Neural cell (in vitro differentiated cells): Measurements from ENCODE around the gene MSANTD2. TPM values are rescaled to one million over a fixed set of nuclear protein-coding genes. Genes with fewer than 3 reads are reported as not detected.

ENCODE experiments used
- H2AFZ ChIP-seq: fragments of 200-600, 300-800 bp; sonication (generic), shearing (Covaris generic); 2 replicates; pipeline ENCODE4 v1.6.0; 2014; ENCODE audit warnings: low read depth, mild to moderate bottlenecking, antibody characterized with exemption, low read length, moderate library complexity
- H3F3A ChIP-seq: fragments of 200-600 bp; shearing (Covaris generic); 2 replicates; pipeline ENCODE4 v1.6.1; 2016; ENCODE audit warnings: mild to moderate bottlenecking, moderate library complexity, mixed read lengths, antibody characterized with exemption, low read length; ENCODE audit not compliant: insufficient read depth, poor library complexity, severe bottlenecking
- H3K27ac ChIP-seq: fragments of 200-600, 300-800 bp; sonication (generic), shearing (Covaris generic); 2 replicates; pipeline ENCODE4 v1.5.1; 2014; ENCODE audit warnings: mild to moderate bottlenecking, low read length, moderate library complexity
- H3K27me3 ChIP-seq: fragments of 300-800, 200-600 bp; sonication (generic), shearing (Covaris generic); 2 replicates; pipeline ENCODE4 v1.6.0; 2014; ENCODE audit warnings: mild to moderate bottlenecking, low read depth, low read length, moderate library complexity; ENCODE audit not compliant: insufficient read depth
- H3K36me3 ChIP-seq: fragments of 300-800, 200-600 bp; sonication (generic), shearing (Covaris generic); 2 replicates; pipeline ENCODE4 v1.5.1; 2014; ENCODE audit warnings: mild to moderate bottlenecking, antibody characterized with exemption, low read length, moderate library complexity; ENCODE audit not compliant: insufficient read depth
- H3K4me2 ChIP-seq: fragments of 300-800, 200-600 bp; sonication (generic), shearing (Covaris generic); 2 replicates; pipeline ENCODE4 v1.6.0; 2014; ENCODE audit warnings: mild to moderate bottlenecking, low read length
- H3K4me3 ChIP-seq: fragments of 300-800, 200-600 bp; sonication (generic), shearing (Covaris generic); 2 replicates; pipeline ENCODE4 v1.5.1; 2014; ENCODE audit warnings: mild to moderate bottlenecking, low read length, moderate library complexity
- H3K79me2 ChIP-seq: fragments of 200-600 bp; shearing (Covaris generic); replicated peaks from 2 replicates; pipeline ENCODE4 v1.6.0; 2014; ENCODE audit warnings: mild to moderate bottlenecking, low read length, moderate library complexity; ENCODE audit not compliant: insufficient read depth
- H3K9ac ChIP-seq: fragments of 300-800, 200-600 bp; sonication (generic), shearing (Covaris generic); 2 replicates; pipeline ENCODE4 v1.6.1; 2016; ENCODE audit warnings: mild to moderate bottlenecking, low read length, mixed read lengths
- H3K9me2 ChIP-seq: fragments of 200-600 bp; shearing (Covaris generic); 2 replicates; pipeline ENCODE4 v1.6.1; 2016; ENCODE audit warnings: mild to moderate bottlenecking, low read length, mixed read lengths; ENCODE audit not compliant: insufficient read depth
- H3K9me3 ChIP-seq: fragments of 200-600, 300-800 bp; sonication (generic), shearing (Covaris generic); 2 replicates; pipeline ENCODE4 v1.6.1; 2016; ENCODE audit warnings: mild to moderate bottlenecking, mixed run types, low read length, moderate library complexity, mixed read lengths
- H4K20me1 ChIP-seq: fragments of 200-600 bp; shearing (Covaris generic); 2 replicates; pipeline ENCODE4 v1.6.1; 2016; ENCODE audit warnings: mild to moderate bottlenecking, mixed run types; ENCODE audit not compliant: insufficient read depth
- CTCF ChIP-seq: fragments of 450-650 bp; IDR thresholded peaks from 2 replicates; pipeline ENCODE4 v1.5.1; 2014; ENCODE audit warnings: antibody characterized with exemption, mild to moderate bottlenecking, moderate library complexity; ENCODE audit not compliant: poor library complexity, severe bottlenecking
- EP300 ChIP-seq: fragments of 450-650 bp; conservative IDR thresholded peaks from 2 replicates; pipeline ENCODE4 v1.6.1; 2014; ENCODE audit warnings: antibody characterized with exemption, mild to moderate bottlenecking, moderate library complexity; ENCODE audit not compliant: poor library complexity, severe bottlenecking
- EZH2 ChIP-seq: fragments of 200-600, 300-800 bp; shearing (Covaris generic), sonication (generic); IDR thresholded peaks from 2 replicates; pipeline ENCODE4 v1.6.1; 2014; ENCODE audit warnings: antibody characterized with exemption, low read length, borderline replicate concordance, mild to moderate bottlenecking; ENCODE audit not compliant: insufficient read depth, poor library complexity, severe bottlenecking
- MXI1 ChIP-seq: fragments of 450-650 bp; conservative IDR thresholded peaks from 2 replicates; pipeline ENCODE4 v1.6.1; 2014; ENCODE audit warnings: antibody characterized with exemption, mild to moderate bottlenecking; ENCODE audit not compliant: poor library complexity, severe bottlenecking
- POLR2AphosphoS5 ChIP-seq: IDR thresholded peaks from 2 replicates; pipeline ENCODE4 v1.6.1; 2012
- RAD21 ChIP-seq: fragments of 450-650 bp; conservative IDR thresholded peaks from 2 replicates; pipeline ENCODE4 v1.6.1; 2014; ENCODE audit warnings: antibody characterized with exemption, mild to moderate bottlenecking, moderate library complexity
- REST ChIP-seq: IDR thresholded peaks from 2 replicates; pipeline ENCODE4 v1.6.1; 2012; ENCODE audit warnings: borderline replicate concordance
- SMC3 ChIP-seq: fragments of 450-650 bp; conservative IDR thresholded peaks from 2 replicates; pipeline ENCODE4 v1.6.1; 2014; ENCODE audit warnings: antibody characterized with exemption, mild to moderate bottlenecking, moderate library complexity; ENCODE audit not compliant: poor library complexity
- TAF1 ChIP-seq: IDR thresholded peaks from 2 replicates; pipeline ENCODE4 v1.6.1; 2012; ENCODE audit warnings: low read depth
- polyA plus RNA-seq: library from polyadenylated mRNA; depleted of rRNA; stranded (reverse); fragments of >200 nt; gene quantifications from 2 replicates; pipeline ENCODE4 v1.2.3, GENCODE V29; 2014

The MSANTD2 gene
- polyA plus RNA-seq, 1 donor from 2014 or later = 45.3 TPM

GRCh38 chr11:124761301-124762104 lies 38.7 kb downstream of the MSANTD2 start:
- Histone ChIP-seq H3K27ac (no peak overlapping the region), H3F3A (no peaks in the 10 kb centered on the region), H3K27me3 (peaks cover 66% of the 10 kb centered on the region), H3K9ac (no peak overlapping the region), H3K79me2 (no peaks in the 10 kb centered on the region), H4K20me1 (no peaks in the 10 kb centered on the region), H3K9me2 (no peaks in the 10 kb centered on the region), H2AFZ (no peak overlapping the region), H3K4me3 (peak overlapping the region; percentile 41), H3K9me3 (no peaks in the 10 kb centered on the region), H3K4me2 (no peak overlapping the region), H3K36me3 (no peaks in the 10 kb centered on the region)
- no peak for TF ChIP-seq RAD21

- Histone ChIP-seq H3K9me2 (no peaks in the 10 kb centered on the region), H4K20me1 (no peaks in the 10 kb centered on the region), H3K27ac (no peak overlapping the region), H3K4me2 (no peak overlapping the region), H2AFZ (no peak overlapping the region), H3K79me2 (no peaks in the 10 kb centered on the region), H3F3A (no peaks in the 10 kb centered on the region), H3K9me3 (no peaks in the 10 kb centered on the region), H3K9ac (no peak overlapping the region), H3K4me3 (no peak overlapping the region), H3K27me3 (peaks cover 73% of the 10 kb centered on the region), H3K36me3 (no peaks in the 10 kb centered on the region)
- TF ChIP-seq TAF1 (no peak), REST (no peak), RAD21 (no peak), EZH2 (no peak), SMC3 (no peak), POLR2AphosphoS5 (no peak), CTCF (no peak), EP300 (no peak), MXI1 (no peak)
Measured at GRCh38 chr11:124760806-124761205, 39.4 kb downstream of the MSANTD2 start.
